Upper lobe of right lung (tissue), 1 donor: ENCODE results near the gene RIT2. TPM values are rescaled to one million over a fixed set of nuclear protein-coding genes. Genes with fewer than 3 reads are reported as not detected.

Source experiments
- ATAC-seq: fragments of 200-7000 bp; cut with Tn5 transposase; one replicate; pipeline ENCODE4 v1.9.1; 2020; ENCODE audit warnings: mild to moderate bottlenecking, moderate library complexity
- DNase-seq: peaks from one replicate; pipeline ENCODE4 v3.0.0-alpha.2; 2020
- H3K27ac ChIP-seq: fragments of 200-600 bp; one replicate; pipeline ENCODE4 v1.8.0; 2022
- H3K27me3 ChIP-seq: fragments of 200-600 bp; one replicate; pipeline ENCODE4 v1.8.0; 2022; ENCODE audit warnings: mild to moderate bottlenecking
- H3K36me3 ChIP-seq: fragments of 200-600 bp; one replicate; pipeline ENCODE4 v1.8.0; 2022
- H3K4me1 ChIP-seq: fragments of 200-600 bp; one replicate; pipeline ENCODE4 v1.8.0; 2022
- H3K4me3 ChIP-seq: fragments of 200-600 bp; one replicate; pipeline ENCODE4 v1.8.0; 2022; ENCODE audit warnings: mild to moderate bottlenecking
- H3K9me3 ChIP-seq: fragments of 200-600 bp; one replicate; pipeline ENCODE4 v1.8.0; 2022
- intact Hi-C: fragments of 100-400 bp; cut with DNase I; formaldehyde crosslinking; loops from one replicate; pipeline ENCODE4 v1.11.0; 2022
- total RNA-seq: library from RNA; stranded (reverse); fragmentation: NEBNext Ultra II Directional; extraction: Animal tissue kit (Norgen Biotek cat#: 25700); gene quantifications from one replicate; pipeline ENCODE4 v1.2.1, GENCODE V29; 2021
- TF ChIP-seq, protein P1 (sequence below): fragments of 200-600 bp; IDR thresholded peaks from one replicate; pipeline ENCODE4 v1.8.0; 2022; ENCODE audit warnings: antibody characterized with exemption
- donor health status: DM: no; HTN: yes; CAD: no; lungs with severe emphysema.

RIT2 gene
- total RNA-seq, 1 donor from 2014 or later, result not detected

DNA sequence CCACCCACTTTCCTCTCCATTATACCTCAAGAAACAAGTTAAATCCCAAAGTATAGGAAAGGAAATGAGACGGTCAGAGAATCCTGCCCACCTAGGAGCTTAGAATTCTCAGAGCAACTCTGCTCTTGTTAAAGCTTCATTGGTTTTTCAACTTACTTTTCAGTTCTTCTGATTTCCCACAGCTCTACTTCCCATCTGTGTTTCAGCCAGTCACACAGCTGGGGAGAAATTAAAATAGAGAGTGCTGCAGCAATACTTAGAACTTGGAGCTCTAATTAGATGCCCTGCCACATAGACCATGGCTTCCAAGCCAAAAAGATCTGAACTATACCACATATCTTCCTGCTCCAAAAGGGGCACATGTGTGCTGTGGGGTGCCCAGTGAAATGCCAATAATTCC lies 166.7 kb downstream of the RIT2 start:
- TF ChIP-seq, protein P1, sequence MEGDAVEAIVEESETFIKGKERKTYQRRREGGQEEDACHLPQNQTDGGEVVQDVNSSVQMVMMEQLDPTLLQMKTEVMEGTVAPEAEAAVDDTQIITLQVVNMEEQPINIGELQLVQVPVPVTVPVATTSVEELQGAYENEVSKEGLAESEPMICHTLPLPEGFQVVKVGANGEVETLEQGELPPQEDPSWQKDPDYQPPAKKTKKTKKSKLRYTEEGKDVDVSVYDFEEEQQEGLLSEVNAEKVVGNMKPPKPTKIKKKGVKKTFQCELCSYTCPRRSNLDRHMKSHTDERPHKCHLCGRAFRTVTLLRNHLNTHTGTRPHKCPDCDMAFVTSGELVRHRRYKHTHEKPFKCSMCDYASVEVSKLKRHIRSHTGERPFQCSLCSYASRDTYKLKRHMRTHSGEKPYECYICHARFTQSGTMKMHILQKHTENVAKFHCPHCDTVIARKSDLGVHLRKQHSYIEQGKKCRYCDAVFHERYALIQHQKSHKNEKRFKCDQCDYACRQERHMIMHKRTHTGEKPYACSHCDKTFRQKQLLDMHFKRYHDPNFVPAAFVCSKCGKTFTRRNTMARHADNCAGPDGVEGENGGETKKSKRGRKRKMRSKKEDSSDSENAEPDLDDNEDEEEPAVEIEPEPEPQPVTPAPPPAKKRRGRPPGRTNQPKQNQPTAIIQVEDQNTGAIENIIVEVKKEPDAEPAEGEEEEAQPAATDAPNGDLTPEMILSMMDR, result no peak
- H3K27me3 ChIP-seq, result no peaks in the 10 kb centered on the region
- intact Hi-C loops, result no loop called here
- H3K4me3 ChIP-seq, result no peak overlapping the region
- H3K36me3 ChIP-seq, result no peaks in the 10 kb centered on the region
- DNase-seq, result no peak
- no peaks in the 10 kb centered on the region for H3K4me1 ChIP-seq
- ATAC-seq, result no peak
- no peak overlapping the region for H3K27ac ChIP-seq
- no peaks in the 10 kb centered on the region for H3K9me3 ChIP-seq

DNA sequence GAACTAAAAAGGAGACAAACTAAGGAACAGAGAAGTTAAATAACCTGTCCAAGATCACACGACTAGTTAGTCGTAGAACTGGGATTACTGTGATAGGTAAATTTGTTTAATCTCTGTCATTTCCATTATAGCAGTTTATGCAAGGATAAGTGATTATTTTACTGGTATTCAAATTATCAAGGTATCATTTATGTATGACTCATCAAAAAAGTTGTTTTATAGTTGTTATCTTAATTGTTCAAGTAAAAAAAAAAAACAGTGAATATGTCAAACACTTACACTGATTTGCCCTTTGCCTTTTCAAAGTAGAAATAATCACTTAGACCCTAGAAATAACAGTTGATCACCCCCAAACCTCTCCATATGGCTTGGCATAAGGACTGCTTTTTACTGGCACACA lies 173.6 kb downstream of the RIT2 start:
- Histone ChIP-seq H3K27me3 (no peaks in the 10 kb centered on the region), H3K9me3 (no peaks in the 10 kb centered on the region), H3K4me3 (no peak overlapping the region), H3K27ac (no peak overlapping the region), H3K4me1 (no peaks in the 10 kb centered on the region), H3K36me3 (no peaks in the 10 kb centered on the region)
- TF ChIP-seq, protein P1, result no peak
- no peak for ATAC-seq
- no peak for DNase-seq
- intact Hi-C loops, result no loop called here

DNA sequence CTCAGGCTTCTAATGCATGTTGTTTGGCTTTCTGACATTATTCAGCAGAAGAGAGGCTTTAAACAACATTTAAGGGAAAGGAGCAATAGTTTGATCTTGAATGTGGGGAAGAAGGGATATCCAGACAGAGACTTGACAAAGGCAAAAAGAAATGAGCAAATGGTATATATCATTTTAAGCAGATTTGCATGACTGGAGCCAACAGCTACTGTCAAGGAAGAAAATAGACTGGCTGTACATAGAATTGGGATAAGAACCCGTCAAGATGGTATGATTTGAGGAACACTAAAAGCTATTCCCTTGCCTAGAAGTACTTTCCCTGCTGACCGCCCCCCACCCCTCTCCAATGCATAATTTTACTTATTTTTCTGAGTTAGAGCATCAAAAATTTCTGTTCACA lies 174.5 kb downstream of the RIT2 start:
- no peaks in the 10 kb centered on the region for H3K27me3 ChIP-seq
- intact Hi-C loops, result no loop called here
- H3K27ac ChIP-seq, result no peak overlapping the region
- no peak for DNase-seq
- no peaks in the 10 kb centered on the region for H3K36me3 ChIP-seq
- TF ChIP-seq, protein P1, result no peak
- no peaks in the 10 kb centered on the region for H3K9me3 ChIP-seq
- H3K4me3 ChIP-seq, result no peak overlapping the region
- no peak for ATAC-seq
- no peaks in the 10 kb centered on the region for H3K4me1 ChIP-seq

DNA sequence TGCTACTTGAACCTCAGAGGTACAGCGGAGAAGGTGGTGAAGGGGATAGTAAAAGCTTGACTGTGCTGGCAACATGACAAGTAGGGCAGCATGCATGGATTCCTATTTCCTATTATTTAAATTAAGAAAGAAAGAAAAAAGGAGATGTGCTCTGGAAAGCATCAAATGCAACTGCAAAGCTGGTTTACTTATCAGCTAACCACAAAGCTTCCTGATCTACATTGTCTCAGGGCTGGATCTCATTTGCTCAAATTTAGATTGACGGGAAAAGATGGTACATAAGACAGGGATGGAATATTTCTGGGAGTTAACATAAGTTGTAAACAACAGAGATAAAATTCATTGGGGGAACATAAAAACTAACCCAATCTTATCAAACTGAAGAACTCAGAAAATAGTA lies 178.0 kb downstream of the RIT2 start:
- no peak for DNase-seq
- ATAC-seq, result no peak
- Histone ChIP-seq H3K36me3 (no peaks in the 10 kb centered on the region), H3K27me3 (no peaks in the 10 kb centered on the region), H3K4me1 (peaks cover under 1% of the 10 kb centered on the region), H3K9me3 (no peaks in the 10 kb centered on the region), H3K4me3 (no peak overlapping the region), H3K27ac (no peak overlapping the region)
- TF ChIP-seq, protein P1, result no peak
- intact Hi-C loops, result no loop called here

DNA sequence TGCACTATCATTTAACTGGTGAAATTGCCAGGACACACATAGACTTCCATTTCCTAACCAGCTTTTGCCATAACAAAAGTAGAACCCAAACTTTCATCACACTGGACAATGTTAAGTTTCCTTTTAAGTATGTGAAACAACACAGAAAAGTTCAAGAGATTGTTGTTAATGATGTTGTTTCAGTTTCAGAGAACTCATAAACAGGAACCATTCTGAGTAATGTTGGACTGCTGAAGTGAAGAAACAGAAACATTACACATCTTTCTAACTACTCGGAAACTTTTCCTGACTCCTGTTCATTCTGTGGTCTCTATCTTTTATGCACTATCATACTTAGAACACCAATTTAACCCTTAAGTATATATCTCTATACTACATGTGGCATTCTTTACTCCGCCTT lies 179.2 kb downstream of the RIT2 start:
- TF ChIP-seq, protein P1, result no peak
- no peak for DNase-seq
- H3K27ac ChIP-seq, result no peak overlapping the region
- intact Hi-C loops, result no loop called here
- no peaks in the 10 kb centered on the region for H3K36me3 ChIP-seq
- peaks cover 7% of the 10 kb centered on the region for H3K4me1 ChIP-seq
- no peak overlapping the region for H3K4me3 ChIP-seq
- no peaks in the 10 kb centered on the region for H3K27me3 ChIP-seq
- no peak for ATAC-seq
- H3K9me3 ChIP-seq, result no peaks in the 10 kb centered on the region

DNA sequence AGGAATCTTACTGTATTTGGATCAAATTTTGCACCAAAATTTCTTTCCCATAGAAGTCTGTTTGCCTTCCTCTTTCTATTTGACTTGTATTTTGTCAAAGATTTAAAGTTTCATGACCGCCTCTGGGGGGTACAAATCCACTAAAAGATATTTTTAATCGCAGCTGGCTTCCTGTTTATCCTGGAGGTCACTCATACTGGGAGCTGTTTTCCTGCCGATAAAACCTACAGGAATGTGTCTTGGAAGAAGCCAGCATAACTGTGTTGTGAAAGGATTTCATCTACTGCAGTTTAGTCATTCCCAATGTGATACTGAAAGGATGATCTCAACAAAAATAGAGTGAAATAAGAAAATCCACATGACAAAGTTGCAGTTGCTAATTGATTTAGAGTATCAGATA lies 184.0 kb downstream of the RIT2 start:
- Histone ChIP-seq H3K27me3 (no peaks in the 10 kb centered on the region), H3K27ac (no peak overlapping the region), H3K36me3 (no peaks in the 10 kb centered on the region), H3K9me3 (no peaks in the 10 kb centered on the region), H3K4me1 (peaks cover 7% of the 10 kb centered on the region), H3K4me3 (no peak overlapping the region)
- no peak for DNase-seq
- ATAC-seq, result no peak
- intact Hi-C loops, result no loop called here
- TF ChIP-seq, protein P1, result no peak
